Endothelial cell of umbilical vein (primary cell): ENCODE results near the gene VSTM2B.

Source experiments
- EZH2 ChIP-seq: IDR thresholded peaks from 2 replicates; pipeline ENCODE4 v1.6.1; 2012; ENCODE audit warnings: borderline replicate concordance, low read depth, mild to moderate bottlenecking, moderate library complexity, low read length, inconsistent platforms; ENCODE audit not compliant: severe bottlenecking
- FOS ChIP-seq: IDR thresholded peaks from 2 replicates; pipeline ENCODE4 v1.6.1; 2011; ENCODE audit warnings: mild to moderate bottlenecking, low read length, moderate library complexity, borderline replicate concordance; ENCODE audit not compliant: insufficient read depth
- POLR2A ChIP-seq: IDR thresholded peaks from 2 replicates; pipeline ENCODE4 v1.6.1; 2012; ENCODE audit warnings: low read depth, mild to moderate bottlenecking, control low read depth, low read length
- POLR2AphosphoS5 ChIP-seq: IDR thresholded peaks from 2 replicates; pipeline ENCODE4 v1.6.1; 2012; ENCODE audit warnings: low read depth, mild to moderate bottlenecking, control low read depth, low read length, moderate library complexity; ENCODE audit not compliant: insufficient read depth
- TF ChIP-seq, protein P1 (sequence below), 2 donors: IDR thresholded peaks; 1 replicate in 1 of 2; 2 replicates in 1 of 2; pipeline ENCODE4 v1.5.1; 2011; ENCODE audit warnings: low read length in 2 of 2, mild to moderate bottlenecking in 2 of 2, moderate library complexity in 2 of 2, control low read depth in 1 of 2, inconsistent platforms in 1 of 2, low read depth in 1 of 2; ENCODE audit not compliant: insufficient read depth in 1 of 2; ENCODE audit errors: extremely low read depth in 1 of 2
- TF ChIP-seq, protein P2 (sequence below): IDR thresholded peaks from 2 replicates; pipeline ENCODE4 v1.6.1; 2011; ENCODE audit not compliant: insufficient read depth, insufficient read length

DNA sequence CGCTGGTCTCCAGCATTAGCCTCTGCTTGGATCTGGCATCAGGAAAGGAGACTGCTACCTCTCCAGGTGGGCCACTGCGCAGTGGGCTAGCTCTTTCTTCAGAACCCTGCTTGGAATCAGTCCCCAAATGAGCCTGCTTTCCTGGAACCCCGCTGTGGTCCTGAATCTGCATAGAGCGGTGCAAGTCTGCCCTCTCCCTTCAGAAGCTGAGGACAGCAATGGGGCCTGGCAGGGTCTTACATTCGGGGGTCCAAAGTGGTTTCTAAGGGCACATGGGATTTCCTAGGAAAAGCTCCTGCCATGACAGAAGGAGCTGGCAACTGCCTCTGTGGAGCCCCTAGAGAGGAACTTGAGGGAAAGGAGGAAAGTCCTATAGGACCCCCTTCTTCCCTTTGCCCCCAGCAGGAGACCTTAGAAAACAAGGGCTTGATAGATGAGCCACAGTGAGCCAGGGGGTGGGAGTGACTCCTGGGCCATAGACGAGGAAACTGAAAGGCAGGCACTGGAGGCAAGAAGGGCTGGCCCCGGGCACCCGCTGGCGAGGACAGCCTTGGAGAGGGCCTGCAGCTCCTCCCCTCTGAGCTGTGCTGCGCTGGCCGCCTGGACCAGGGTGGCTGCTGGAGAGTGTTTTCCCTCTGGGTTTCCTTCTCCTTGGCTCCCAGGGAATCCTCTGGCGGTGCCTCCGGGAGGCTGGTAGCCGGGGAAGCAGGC lies 1.4 kb upstream of the VSTM2B start:
- TF ChIP-seq, protein P1, sequence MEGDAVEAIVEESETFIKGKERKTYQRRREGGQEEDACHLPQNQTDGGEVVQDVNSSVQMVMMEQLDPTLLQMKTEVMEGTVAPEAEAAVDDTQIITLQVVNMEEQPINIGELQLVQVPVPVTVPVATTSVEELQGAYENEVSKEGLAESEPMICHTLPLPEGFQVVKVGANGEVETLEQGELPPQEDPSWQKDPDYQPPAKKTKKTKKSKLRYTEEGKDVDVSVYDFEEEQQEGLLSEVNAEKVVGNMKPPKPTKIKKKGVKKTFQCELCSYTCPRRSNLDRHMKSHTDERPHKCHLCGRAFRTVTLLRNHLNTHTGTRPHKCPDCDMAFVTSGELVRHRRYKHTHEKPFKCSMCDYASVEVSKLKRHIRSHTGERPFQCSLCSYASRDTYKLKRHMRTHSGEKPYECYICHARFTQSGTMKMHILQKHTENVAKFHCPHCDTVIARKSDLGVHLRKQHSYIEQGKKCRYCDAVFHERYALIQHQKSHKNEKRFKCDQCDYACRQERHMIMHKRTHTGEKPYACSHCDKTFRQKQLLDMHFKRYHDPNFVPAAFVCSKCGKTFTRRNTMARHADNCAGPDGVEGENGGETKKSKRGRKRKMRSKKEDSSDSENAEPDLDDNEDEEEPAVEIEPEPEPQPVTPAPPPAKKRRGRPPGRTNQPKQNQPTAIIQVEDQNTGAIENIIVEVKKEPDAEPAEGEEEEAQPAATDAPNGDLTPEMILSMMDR (IDR thresholded peaks at IDR 0.05; ENCODE audit: extremely low read depth in 1 of 2, insufficient read depth in 1 of 2, low read depth in 1 of 2, low read length in 2 of 2) = no peak
- TF ChIP-seq, protein P2, sequence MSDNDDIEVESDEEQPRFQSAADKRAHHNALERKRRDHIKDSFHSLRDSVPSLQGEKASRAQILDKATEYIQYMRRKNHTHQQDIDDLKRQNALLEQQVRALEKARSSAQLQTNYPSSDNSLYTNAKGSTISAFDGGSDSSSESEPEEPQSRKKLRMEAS = no peak
- no peak for TF ChIP-seq POLR2A
- TF ChIP-seq POLR2AphosphoS5 = no peak
- no peak for TF ChIP-seq FOS
- TF ChIP-seq EZH2 = no peak
